MCF 10A (cell line): Measurements from ENCODE around the gene PBX1. TPM values are rescaled to one million over a fixed set of nuclear protein-coding genes. Genes with fewer than 3 reads are reported as not detected.

ENCODE experiments used
- BruUV-seq: library from RNA; stranded (reverse); fragments of 400-500 nt; replicated peaks from 2 replicates; lab custom pipeline; 2021; lab: Mats Ljungman, UMichigan
- CTCF ChIA-PET: fragments of 300-600 bp; sonication (Branson Sonifier 250); formaldehyde crosslinking; extraction: SDS; loops from one replicate; lab custom pipeline; 2021; ENCODE audit warnings: antibody characterized with exemption, inconsistent platforms; lab: Yijun Ruan, JAX
- POLR2A ChIA-PET: fragments of 300-600, 350-650 bp; sonication (Branson Sonifier 250); formaldehyde crosslinking; extraction: SDS; loops from one replicate; lab custom pipeline; 2020; ENCODE audit warnings: antibody characterized with exemption, inconsistent platforms; lab: Yijun Ruan, JAX
- DNase-seq: peaks from one replicate; pipeline ENCODE4 v3.0.0-alpha.2; 2018; ENCODE audit not compliant: unreplicated experiment
- H3K27ac Mint-ChIP-seq: one replicate; pipeline ENCODE4 v1.8.0; 2022; ENCODE audit warnings: mild to moderate bottlenecking, low read depth, mixed read lengths; ENCODE audit not compliant: unreplicated experiment
- H3K27me3 Mint-ChIP-seq: one replicate; pipeline ENCODE4 v1.8.0; 2022; ENCODE audit warnings: mixed read lengths; ENCODE audit not compliant: insufficient read depth, unreplicated experiment
- H3K36me3 Mint-ChIP-seq: one replicate; pipeline ENCODE4 v1.8.0; 2022; ENCODE audit warnings: mild to moderate bottlenecking, moderate library complexity, mixed read lengths; ENCODE audit not compliant: insufficient read depth, unreplicated experiment
- H3K4me1 Mint-ChIP-seq: one replicate; pipeline ENCODE4 v1.8.0; 2022; ENCODE audit warnings: mixed read lengths; ENCODE audit not compliant: insufficient read depth, unreplicated experiment
- H3K4me3 Mint-ChIP-seq: one replicate; pipeline ENCODE4 v1.8.0; 2022; ENCODE audit warnings: mild to moderate bottlenecking, moderate library complexity, mixed read lengths; ENCODE audit not compliant: unreplicated experiment
- H3K9me3 Mint-ChIP-seq: one replicate; pipeline ENCODE4 v1.8.0; 2022; ENCODE audit warnings: mixed read lengths; ENCODE audit not compliant: unreplicated experiment
- intact Hi-C: fragments of 100-400 bp; cut with micrococcal nuclease; formaldehyde crosslinking; loops from 2 replicates; pipeline ENCODE4 v1.14.1; 2022
- total RNA-seq: library from RNA; stranded (reverse); gene quantifications from 2 replicates; pipeline ENCODE4 v1.2.3, GENCODE V29; 2022
- TF ChIP-seq, protein P1 (sequence below): fragments of 200-600 bp; IDR thresholded peaks from one replicate; pipeline ENCODE4 v1.8.0; 2022; ENCODE audit warnings: antibody characterized with exemption, mild to moderate bottlenecking; ENCODE audit not compliant: unreplicated experiment

Gene PBX1
- total RNA-seq, 1 experiment from 2014 or later, result 5.8 TPM

DNA sequence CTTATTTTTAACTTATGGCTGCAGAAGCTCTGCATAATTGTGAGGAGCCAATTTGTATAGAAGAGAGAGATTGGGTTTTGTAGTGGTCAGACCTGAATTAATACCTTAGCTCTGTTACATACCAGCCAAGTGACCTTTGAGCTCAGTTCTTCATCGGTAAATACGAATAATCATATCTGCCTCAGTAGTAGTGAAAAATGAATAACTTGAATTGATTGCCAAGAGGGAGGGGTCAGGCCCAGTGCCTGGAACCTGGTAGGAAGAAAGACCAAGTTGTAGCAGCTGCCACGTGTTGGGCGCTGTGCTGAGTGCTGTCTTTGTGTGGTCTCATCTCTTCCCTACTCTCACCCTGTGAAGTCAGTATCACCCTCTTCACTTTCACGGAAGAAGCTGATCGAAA lies 247.5 kb downstream of the PBX1 start:
- TF ChIP-seq, protein P1, sequence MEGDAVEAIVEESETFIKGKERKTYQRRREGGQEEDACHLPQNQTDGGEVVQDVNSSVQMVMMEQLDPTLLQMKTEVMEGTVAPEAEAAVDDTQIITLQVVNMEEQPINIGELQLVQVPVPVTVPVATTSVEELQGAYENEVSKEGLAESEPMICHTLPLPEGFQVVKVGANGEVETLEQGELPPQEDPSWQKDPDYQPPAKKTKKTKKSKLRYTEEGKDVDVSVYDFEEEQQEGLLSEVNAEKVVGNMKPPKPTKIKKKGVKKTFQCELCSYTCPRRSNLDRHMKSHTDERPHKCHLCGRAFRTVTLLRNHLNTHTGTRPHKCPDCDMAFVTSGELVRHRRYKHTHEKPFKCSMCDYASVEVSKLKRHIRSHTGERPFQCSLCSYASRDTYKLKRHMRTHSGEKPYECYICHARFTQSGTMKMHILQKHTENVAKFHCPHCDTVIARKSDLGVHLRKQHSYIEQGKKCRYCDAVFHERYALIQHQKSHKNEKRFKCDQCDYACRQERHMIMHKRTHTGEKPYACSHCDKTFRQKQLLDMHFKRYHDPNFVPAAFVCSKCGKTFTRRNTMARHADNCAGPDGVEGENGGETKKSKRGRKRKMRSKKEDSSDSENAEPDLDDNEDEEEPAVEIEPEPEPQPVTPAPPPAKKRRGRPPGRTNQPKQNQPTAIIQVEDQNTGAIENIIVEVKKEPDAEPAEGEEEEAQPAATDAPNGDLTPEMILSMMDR, result no peak
- H3K4me3 Mint-ChIP-seq, result no peak overlapping the region
- no peaks in the 10 kb centered on the region for H3K36me3 Mint-ChIP-seq
- H3K4me1 Mint-ChIP-seq, result no peaks in the 10 kb centered on the region
- ChIA-PET POLR2A (no interaction called here), CTCF (interaction anchor here (0.6 to 1.7 kb wide), 6 partner anchors 9 to 146 kb away, joined by 3 to 8 read pairs (median 3); no protein-coding TSS in a partner anchor)
- no peak overlapping the region for H3K27ac Mint-ChIP-seq
- H3K27me3 Mint-ChIP-seq, result no peaks in the 10 kb centered on the region
- no peaks in the 10 kb centered on the region for H3K9me3 Mint-ChIP-seq
- no TSS peak for BruUV-seq
- intact Hi-C loops, result no loop called here
- no peak for DNase-seq

DNA sequence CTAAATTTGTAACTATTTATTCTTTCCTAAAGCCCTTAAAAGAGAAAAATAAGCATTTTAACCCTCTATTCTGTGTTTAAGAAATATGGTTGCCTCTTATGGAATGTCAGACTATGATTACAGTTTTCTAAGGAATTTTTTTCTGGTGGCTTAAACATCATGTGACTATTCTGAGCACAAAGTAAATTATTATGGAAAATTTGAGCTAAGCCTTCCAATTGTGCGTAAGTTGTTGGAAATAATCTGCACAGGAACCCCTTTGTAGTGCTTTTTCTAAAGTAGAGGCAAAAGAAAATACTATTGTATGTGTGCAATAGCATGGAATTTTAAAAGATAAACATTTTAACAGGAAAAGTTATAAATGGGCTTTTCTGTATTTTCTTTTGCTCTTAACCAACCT lies 254.8 kb downstream of the PBX1 start:
- Mint-ChIP-seq H3K4me1 (no peaks in the 10 kb centered on the region), H3K27ac (no peak overlapping the region), H3K36me3 (peaks cover 6% of the 10 kb centered on the region), H3K4me3 (no peak overlapping the region), H3K9me3 (no peaks in the 10 kb centered on the region), H3K27me3 (no peaks in the 10 kb centered on the region)
- TF ChIP-seq, protein P1, result no peak
- CTCF ChIA-PET, result no interaction called here
- POLR2A ChIA-PET, result no interaction called here
- intact Hi-C loops, result no loop called here
- DNase-seq, result no peak
- BruUV-seq, result no TSS peak

DNA sequence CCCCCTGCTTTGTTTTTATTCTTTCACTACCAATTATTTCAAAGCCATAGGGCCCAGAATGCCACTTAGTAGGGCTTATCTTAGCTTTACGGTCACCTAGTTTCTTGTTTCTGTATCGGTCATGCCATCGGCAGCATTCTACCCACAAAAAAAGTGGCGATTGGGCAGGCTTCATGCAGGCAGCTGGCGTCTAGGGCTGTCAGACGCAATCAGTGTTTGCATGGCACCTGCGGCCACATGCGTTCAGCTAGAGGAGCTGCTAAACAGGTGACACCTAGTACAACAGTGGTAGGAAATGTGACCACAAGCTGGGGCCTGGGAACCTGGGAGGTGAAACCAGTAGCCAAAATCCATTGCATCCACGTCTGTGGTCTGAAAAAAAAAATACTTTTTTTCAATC lies 262.7 kb downstream of the PBX1 start:
- ChIA-PET POLR2A (no interaction called here), CTCF (interaction anchor here (0.7 to 1.0 kb wide), 2 partner anchors 36 to 581 kb away, joined by 3 to 5 read pairs; no protein-coding TSS in a partner anchor)
- no peak overlapping the region for H3K27ac Mint-ChIP-seq
- no peaks in the 10 kb centered on the region for H3K9me3 Mint-ChIP-seq
- H3K4me1 Mint-ChIP-seq, result no peaks in the 10 kb centered on the region
- H3K27me3 Mint-ChIP-seq, result no peaks in the 10 kb centered on the region
- H3K36me3 Mint-ChIP-seq, result no peaks in the 10 kb centered on the region
- intact Hi-C loops, result no loop called here
- H3K4me3 Mint-ChIP-seq, result no peak overlapping the region
- TF ChIP-seq, protein P1, result no peak
- DNase-seq, result no peak
- no TSS peak for BruUV-seq

DNA sequence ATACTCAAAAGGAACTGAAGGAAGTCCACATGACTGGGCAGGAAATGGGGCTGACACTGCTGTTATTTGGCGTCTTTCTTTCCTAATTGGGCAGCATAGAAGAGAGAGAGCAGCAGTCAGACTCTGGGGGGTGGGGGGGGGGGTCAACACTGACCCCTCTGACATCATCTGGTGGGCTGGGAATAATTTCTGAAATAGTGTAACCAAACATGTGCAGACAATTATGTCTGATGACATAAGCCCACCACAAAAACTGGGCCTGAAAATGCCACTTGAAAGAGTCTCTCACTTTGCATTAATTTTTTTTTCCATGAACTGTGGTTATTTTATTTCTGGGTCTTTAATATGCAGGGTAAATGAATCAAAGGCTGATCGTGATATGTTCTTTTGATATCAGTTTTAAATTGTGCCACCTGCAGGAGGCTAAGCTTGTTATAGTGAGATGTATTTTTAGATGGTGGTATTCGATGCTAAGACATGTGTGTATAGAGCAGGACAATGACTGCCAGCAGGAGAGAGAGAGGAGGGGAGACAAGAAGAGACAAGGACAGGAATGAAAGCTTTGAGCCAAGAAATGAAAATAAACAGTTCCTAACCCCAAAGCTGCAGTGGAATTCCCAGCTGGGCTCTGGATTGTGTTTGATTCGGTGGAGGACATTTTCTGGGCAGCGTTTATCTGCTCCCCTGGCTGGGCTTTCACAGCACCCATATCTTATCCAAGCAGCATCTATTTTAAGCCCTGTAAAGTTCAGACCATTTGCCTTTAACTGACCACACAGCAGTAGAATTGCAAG lies 264.7 kb downstream of the PBX1 start:
- Mint-ChIP-seq H3K9me3 (no peaks in the 10 kb centered on the region), H3K4me3 (no peak overlapping the region), H3K27me3 (no peaks in the 10 kb centered on the region), H3K4me1 (no peaks in the 10 kb centered on the region), H3K36me3 (no peaks in the 10 kb centered on the region), H3K27ac (no peak overlapping the region)
- TF ChIP-seq, protein P1, result no peak
- DNase-seq, result no peak
- ChIA-PET CTCF (interaction anchor here (0.5 kb wide), 1 partner anchor 999 kb away, joined by 3 read pairs; no protein-coding TSS in a partner anchor), POLR2A (interaction anchor here (0.9 kb wide), 1 partner anchor 29 kb away, joined by 3 read pairs; no protein-coding TSS in a partner anchor)
- intact Hi-C loops, result no loop called here
- no TSS peak for BruUV-seq
